Activated CD4-positive, alpha-beta T cell treated with anti-CD3 and anti-CD28 coated beads, Interleukin-2, amount 50 U/mL, for 24 hours (primary cell): ENCODE data around the gene RNU5D-1.
A peak's percentile ranks its signal among the peaks of the same experiment; 100 is the strongest.

Experiments
- DNase-seq, 2 donors: peaks; one replicate each; pipeline ENCODE4 v3.0.0-alpha.2; 2020; ENCODE audit warnings: low read depth in 1 of 2, low spot score in 1 of 2

RNU5D-1 gene

GRCh38 chr1:44733365-44733764 is 2.4 kb upstream of the RNU5D-1 start:
- no peak for DNase-seq

GRCh38 chr1:44724955-44725698 is 5.8 kb downstream of the RNU5D-1 start:
- no peak for DNase-seq

DNA sequence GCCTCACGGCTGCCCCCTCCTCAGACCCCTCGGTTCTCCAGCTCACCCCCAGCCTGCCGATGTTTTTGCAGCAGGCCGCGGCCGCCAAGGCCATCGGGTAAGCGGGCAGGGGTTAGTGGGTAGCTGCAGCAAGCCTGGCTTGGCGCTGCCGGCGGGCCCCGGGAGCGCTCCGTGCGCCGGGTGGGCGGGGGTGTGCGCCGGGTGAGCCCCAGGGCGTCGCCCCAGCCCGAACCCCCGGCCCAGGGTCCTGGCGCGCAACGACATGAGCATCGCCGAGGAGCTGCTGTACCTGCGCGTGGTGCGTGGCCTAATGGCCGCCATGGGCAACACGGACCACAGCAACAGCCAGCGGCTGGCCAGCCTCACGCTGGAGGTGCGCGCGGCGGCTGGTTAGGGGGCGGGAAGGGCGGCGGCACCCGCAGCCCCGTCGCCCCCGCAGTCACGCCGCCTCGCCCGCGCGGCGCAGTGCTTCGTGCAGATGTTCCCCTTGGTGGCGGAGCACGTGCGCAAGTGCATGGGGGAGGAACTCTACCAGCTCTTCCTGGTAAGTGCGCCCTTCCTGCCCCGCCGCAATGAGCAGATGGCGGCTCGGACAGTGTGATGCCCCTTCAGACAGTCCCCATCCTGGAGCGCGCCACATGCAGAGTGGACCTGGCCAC is 6.5 kb downstream of the RNU5D-1 start:
- DNase-seq = no peak

DNA sequence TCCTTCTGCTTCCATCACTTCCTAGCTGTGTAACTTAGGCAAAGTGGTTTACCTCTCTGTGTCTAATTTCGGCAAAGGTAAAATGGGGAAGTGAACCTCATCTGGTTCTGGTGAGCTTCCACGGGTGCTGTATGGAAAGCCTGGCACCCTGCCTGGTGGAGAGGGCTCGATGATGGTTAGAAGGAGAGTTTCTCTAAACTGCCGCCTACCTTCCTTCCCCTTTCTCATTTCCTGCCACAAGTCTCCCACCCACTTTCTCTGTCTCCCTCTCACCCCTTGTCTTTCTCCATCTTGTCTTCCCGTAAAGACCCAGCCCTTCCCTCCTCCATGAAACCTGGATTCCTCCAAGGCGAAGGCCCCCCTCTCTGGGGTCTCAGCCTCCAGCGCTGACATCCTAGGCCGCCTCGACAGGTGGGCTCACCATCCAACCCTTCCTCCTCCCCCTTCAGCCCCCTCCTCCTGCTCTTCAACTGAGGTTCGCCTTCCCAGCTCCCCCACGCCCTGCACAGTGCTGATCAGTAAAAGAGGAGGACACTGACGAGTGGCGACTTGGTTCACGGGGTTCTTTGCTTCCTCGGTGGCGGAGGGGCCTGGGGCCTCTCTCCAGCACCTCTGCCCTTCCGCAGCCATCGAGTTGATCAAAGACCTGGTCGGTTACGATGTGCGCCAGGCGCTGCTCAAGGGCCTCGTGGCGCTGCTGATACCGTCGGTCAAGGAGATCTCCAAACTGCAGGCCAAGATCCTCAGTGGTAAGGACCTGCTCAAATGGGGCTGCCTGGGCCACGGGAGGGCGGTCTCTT is 7.3 kb downstream of the RNU5D-1 start:
- no peak for DNase-seq

DNA sequence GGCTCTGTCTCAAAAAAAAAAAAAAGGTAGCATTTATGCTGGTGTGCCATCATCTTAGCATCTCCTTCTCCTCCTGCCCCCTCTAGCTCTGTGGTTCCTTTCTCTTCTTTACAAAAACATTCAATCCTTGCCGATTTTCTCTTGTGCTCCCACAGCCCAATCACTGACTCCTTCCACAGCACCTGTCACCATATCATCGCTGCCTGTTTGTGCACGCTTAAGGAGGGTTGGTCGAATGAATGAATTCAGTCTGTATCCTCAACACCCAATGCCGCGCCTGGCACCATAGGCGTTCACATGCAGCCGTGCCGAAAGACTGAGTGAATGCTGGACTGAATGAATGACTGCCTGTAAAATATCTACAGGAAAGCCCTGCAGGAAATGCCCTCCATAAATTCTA is 7.9 kb downstream of the RNU5D-1 start:
- no peak for DNase-seq

- DNase-seq = peak in 1 of 2 donors; percentile 88
Measured at GRCh38 chr1:44721485-44722361, 9.2 kb downstream of the RNU5D-1 start.

DNA sequence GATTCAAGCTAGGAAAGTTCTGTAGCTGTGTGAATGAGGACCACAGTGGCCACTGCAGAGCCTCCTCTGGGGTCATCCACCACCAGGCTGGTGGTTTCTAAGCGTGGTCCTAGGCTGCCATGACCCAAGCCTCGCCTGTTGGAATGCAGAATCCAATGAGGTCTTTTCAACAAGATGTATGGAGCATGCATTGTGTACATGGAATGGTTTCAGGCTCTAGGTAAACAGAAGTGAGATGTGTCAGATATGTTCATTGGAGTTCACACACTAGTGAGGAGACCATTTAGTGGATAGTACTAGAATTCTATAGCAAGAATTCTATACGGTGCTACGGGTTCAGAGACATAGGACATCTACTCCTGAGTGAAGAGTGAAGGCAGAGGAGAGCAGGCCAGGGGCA is 10.7 kb downstream of the RNU5D-1 start:
- DNase-seq = no peak

- no peak for DNase-seq
Measured at GRCh38 chr1:44719318-44719717, 11.7 kb downstream of the RNU5D-1 start.

DNA sequence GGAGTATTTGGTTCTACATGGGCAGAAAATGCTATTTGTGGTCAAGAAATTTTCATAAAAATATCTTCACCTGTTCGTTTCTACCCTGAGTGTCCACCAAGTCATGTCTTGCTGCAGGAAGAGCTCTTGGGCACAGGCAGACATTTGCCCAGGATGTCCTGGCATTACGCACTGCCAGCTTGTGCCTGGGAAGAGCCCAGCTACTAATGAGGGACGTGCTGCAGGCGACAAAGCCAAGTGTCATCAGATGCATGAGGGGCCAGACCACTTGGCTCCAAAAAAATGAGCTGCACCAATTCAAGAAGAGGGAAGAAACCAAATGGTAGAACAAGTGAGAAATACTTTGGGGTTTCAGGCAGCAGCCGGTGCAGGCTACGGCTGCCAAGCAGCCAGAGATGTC is 12.9 kb downstream of the RNU5D-1 start:
- no peak for DNase-seq

GRCh38 chr1:44717653-44718052 is 13.3 kb downstream of the RNU5D-1 start:
- DNase-seq = no peak

- no peak for DNase-seq
Measured at GRCh38 chr1:44717156-44717555, 13.8 kb downstream of the RNU5D-1 start.

- peak in 1 of 2 donors; percentile 57 for DNase-seq
Measured at GRCh38 chr1:44714944-44715571, 15.9 kb downstream of the RNU5D-1 start.

DNA sequence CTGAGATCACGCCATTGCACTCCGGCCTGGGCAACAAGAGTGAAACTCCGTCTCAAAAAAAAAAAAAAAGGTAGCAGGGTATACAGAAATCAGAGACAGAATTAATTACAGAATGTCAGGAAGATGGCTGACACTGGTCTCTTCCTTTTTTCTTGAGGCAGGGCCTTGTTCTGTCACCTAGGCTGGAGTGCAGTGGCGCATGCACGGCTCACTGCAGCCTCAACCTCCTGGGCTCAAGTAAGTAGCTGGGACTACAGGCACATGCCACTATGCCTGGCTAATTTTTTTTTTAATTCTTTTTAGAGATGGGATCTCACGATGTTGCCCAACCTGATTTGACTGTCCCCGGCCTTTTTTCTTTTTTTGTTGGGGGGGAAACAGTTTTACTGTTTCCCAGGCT is 16.4 kb downstream of the RNU5D-1 start:
- DNase-seq = no peak

DNA sequence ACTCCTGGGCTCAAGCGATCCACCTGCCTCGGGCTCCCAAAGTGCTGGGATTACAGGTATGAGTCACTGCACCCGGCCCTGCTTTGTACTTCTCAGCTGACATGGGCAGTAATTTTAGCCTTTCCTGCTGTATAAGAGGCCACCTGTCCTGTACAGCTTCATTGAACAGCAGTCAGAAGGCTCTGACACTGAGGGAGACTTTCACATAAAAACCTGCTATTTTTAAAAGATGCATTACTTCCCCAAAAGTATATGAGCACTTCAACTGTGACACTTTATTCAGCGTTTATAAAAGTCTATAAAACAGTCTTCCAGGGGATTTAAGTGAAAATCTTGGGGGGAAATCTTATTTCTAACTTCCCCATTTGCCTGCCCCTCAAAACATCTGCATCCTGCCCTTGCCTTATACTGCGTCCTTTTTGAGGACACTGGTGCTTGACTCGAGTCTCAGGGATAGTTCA is 17.6 kb downstream of the RNU5D-1 start:
- no peak for DNase-seq

DNA sequence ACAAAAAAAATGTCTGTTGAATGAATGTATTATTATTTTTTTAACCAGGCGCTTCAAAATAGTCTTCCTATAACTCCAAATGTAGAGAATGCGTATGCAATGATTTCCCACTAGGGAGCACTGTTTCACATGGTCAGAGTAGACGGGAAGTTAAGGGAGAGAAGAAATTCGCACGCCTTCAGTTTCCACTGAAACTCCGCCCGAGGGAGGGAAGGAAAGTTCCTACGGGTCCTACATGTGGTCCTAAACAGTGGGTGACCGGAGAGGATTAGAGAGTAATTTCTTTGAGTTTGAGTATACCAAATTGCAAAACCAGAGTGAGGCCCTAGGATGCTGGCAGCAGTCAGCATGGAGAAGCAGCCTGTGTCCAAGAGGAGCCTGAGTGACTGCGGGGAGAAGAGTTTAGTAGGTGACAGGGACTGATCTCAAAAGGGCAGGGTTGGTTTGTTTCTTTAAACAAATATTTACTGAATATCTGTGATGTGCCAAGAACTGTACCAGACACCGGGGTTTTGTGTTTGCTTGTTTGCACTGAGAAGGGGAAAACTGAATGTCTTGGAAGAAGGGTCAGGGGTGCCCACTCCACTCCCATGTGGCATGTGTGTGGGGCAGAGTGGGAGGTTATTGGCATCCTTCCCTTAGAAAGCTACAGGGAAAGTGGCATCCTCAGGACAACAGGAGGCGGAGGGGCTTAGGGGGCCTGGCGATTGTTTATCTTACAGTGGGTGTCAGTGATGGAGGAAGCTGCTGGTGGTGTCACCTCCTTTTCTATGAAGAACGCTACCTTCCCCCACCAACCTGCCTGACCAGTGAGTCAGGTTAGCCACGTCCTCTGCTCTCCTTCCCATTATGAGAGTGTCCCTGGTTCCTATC is 22.8 kb downstream of the RNU5D-1 start:
- DNase-seq = no peak

GRCh38 chr1:44707112-44707881 is 23.7 kb downstream of the RNU5D-1 start:
- DNase-seq = no peak

- DNase-seq = no peak
Measured at GRCh38 chr1:44705938-44706337, 25.0 kb downstream of the RNU5D-1 start.

GRCh38 chr1:44705470-44705869 is 25.5 kb downstream of the RNU5D-1 start:
- no peak for DNase-seq

DNA sequence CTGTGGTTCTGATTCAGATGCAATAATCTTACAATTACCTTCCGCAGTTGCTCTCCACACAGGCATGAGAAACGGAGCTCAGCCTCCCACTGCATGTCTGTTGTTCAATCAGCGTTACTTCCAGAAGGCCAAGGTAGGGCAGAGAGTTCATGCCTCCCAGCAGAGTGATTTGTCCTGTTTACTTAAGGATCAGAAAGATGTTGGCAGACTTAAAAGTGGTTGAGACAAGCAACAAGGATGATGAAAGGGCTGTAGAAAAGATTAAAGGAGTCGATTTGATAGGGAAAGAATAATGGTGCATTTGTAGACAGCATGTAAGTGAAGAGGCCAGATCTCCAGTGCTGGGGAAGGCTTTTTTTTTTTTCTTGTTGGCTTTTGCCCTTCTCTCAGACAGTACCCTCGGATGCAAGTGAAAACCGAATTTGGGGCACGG is 29.8 kb downstream of the RNU5D-1 start:
- no peak for DNase-seq
